WTC11 (cell line): ENCODE measurements around the gene CRYGN. TPM values are rescaled to one million over a fixed set of nuclear protein-coding genes. Genes with fewer than 3 reads are reported as not detected.

Source experiments
- ATAC-seq: fragments of 200-7000 bp; cut with Tn5 transposase; 2 replicates; pipeline ENCODE4 v1.10.0; 2021; ENCODE audit warnings: mild to moderate bottlenecking, moderate library complexity
- CTCF ChIA-PET: fragments of 300-600 bp; sonication (Branson Sonifier 250); formaldehyde crosslinking; loops from one replicate; lab custom pipeline; 2021; ENCODE audit warnings: antibody characterized with exemption; lab: Charles Lee
- POLR2A ChIA-PET: fragments of 350-600 bp; sonication (Branson Sonifier 250); formaldehyde crosslinking; loops from one replicate; lab custom pipeline; 2021; ENCODE audit warnings: antibody characterized with exemption; lab: Charles Lee
- DNase-seq: peaks from one replicate; pipeline ENCODE4 v3.0.0; 2021; ENCODE audit warnings: low spot score
- H3K27ac Mint-ChIP-seq: 2 replicates; pipeline ENCODE4 v1.8.0; 2021; ENCODE audit warnings: mixed read lengths
- H3K27me3 Mint-ChIP-seq: 2 replicates; pipeline ENCODE4 v1.8.0; 2021; ENCODE audit warnings: low read depth, mild to moderate bottlenecking, moderate library complexity, mixed read lengths
- H3K36me3 Mint-ChIP-seq: 2 replicates; pipeline ENCODE4 v1.8.0; 2021; ENCODE audit warnings: mixed read lengths
- H3K4me1 Mint-ChIP-seq: 2 replicates; pipeline ENCODE4 v1.8.0; 2022; ENCODE audit warnings: mixed read lengths
- H3K4me3 Mint-ChIP-seq: 2 replicates; pipeline ENCODE4 v1.8.0; 2021; ENCODE audit warnings: mild to moderate bottlenecking, moderate library complexity, mixed read lengths
- H3K9me3 Mint-ChIP-seq: 2 replicates; pipeline ENCODE4 v1.8.0; 2021; ENCODE audit warnings: mixed read lengths
- ATF6 ChIP-seq: sonication (generic); formaldehyde crosslinking; IDR thresholded peaks from 2 replicates; pipeline ENCODE4 v1.8.1; 2023; ENCODE audit warnings: mild to moderate bottlenecking, missing genetic modification reagents
- CREB1 ChIP-seq: sonication (generic); formaldehyde crosslinking; IDR thresholded peaks from 2 replicates; pipeline ENCODE4 v1.8.0; 2023; ENCODE audit warnings: mild to moderate bottlenecking, missing genetic modification reagents
- CTCF ChIP-seq: fragments of 200-600 bp; IDR thresholded peaks from 2 replicates; pipeline ENCODE4 v1.8.0; 2022; ENCODE audit warnings: antibody characterized with exemption
- E2F1 ChIP-seq: sonication (generic); formaldehyde crosslinking; IDR thresholded peaks from 2 replicates; pipeline ENCODE4 v1.8.0; 2022; ENCODE audit warnings: mild to moderate bottlenecking, missing genetic modification reagents
- EMX1 ChIP-seq: fragments of 250-450 bp; sonication (Bioruptor Pico); IDR thresholded peaks from 2 replicates; pipeline ENCODE4 v1.8.0; 2021; ENCODE audit warnings: mild to moderate bottlenecking
- ESRRA ChIP-seq: sonication (generic); formaldehyde crosslinking; IDR thresholded peaks from 2 replicates; pipeline ENCODE4 v1.8.1; 2022; ENCODE audit warnings: mild to moderate bottlenecking, missing genetic modification reagents, borderline replicate concordance
- ETV6 ChIP-seq: sonication (generic); formaldehyde crosslinking; IDR thresholded peaks from 2 replicates; pipeline ENCODE4 v1.8.1; 2022; ENCODE audit warnings: mild to moderate bottlenecking, missing genetic modification reagents
- FOXJ3 ChIP-seq: sonication (generic); formaldehyde crosslinking; IDR thresholded peaks from 2 replicates; pipeline ENCODE4 v1.9.0; 2021; ENCODE audit warnings: missing genetic modification reagents, mild to moderate bottlenecking, borderline replicate concordance
- MYBL2 ChIP-seq: sonication (generic); formaldehyde crosslinking; IDR thresholded peaks from 2 replicates; pipeline ENCODE4 v1.8.1; 2023; ENCODE audit warnings: mild to moderate bottlenecking, moderate library complexity, missing genetic modification reagents
- TEAD1 ChIP-seq: sonication (generic); formaldehyde crosslinking; IDR thresholded peaks from 2 replicates; pipeline ENCODE4 v1.8.0; 2022; ENCODE audit warnings: mild to moderate bottlenecking, missing genetic modification reagents
- ZBTB21 ChIP-seq: sonication (generic); formaldehyde crosslinking; IDR thresholded peaks from 2 replicates; pipeline ENCODE4 v1.8.1; 2023; ENCODE audit warnings: mild to moderate bottlenecking, missing genetic modification reagents, borderline replicate concordance
- total RNA-seq: library from RNA; stranded (reverse); gene quantifications from 3 replicates; pipeline ENCODE4 v1.2.3, GENCODE V29; 2021
- TF ChIP-seq, protein P1 (sequence below): fragments of 250-450 bp; sonication (Bioruptor Pico); conservative IDR thresholded peaks from 2 replicates; pipeline ENCODE4 v1.9.0; 2021; ENCODE audit warnings: mild to moderate bottlenecking
- TF ChIP-seq, protein P2 (sequence below): fragments of 250-450 bp; sonication (Bioruptor Pico); IDR thresholded peaks from 2 replicates; pipeline ENCODE4 v1.9.0; 2021; ENCODE audit warnings: mild to moderate bottlenecking
- TF ChIP-seq, protein P3 (sequence below): sonication (generic); formaldehyde crosslinking; IDR thresholded peaks from 2 replicates; pipeline ENCODE4 v1.8.1; 2023; ENCODE audit warnings: mild to moderate bottlenecking, missing genetic modification reagents, moderate library complexity
- TF ChIP-seq, protein P4 (sequence below): sonication (generic); formaldehyde crosslinking; IDR thresholded peaks from 2 replicates; pipeline ENCODE4 v1.8.0; 2022; ENCODE audit warnings: mild to moderate bottlenecking, missing genetic modification reagents
- TF ChIP-seq, protein P5 (sequence below): fragments of 250-450 bp; sonication (Bioruptor Pico); IDR thresholded peaks from 2 replicates; pipeline ENCODE4 v1.8.0; 2021; ENCODE audit warnings: mild to moderate bottlenecking

The CRYGN gene
- total RNA-seq, 1 experiment from 2014 or later, result 1.5 TPM

- TF ChIP-seq E2F1, result no peak
- TF ChIP-seq FOXJ3, result no peak
- TF ChIP-seq, protein P1, sequence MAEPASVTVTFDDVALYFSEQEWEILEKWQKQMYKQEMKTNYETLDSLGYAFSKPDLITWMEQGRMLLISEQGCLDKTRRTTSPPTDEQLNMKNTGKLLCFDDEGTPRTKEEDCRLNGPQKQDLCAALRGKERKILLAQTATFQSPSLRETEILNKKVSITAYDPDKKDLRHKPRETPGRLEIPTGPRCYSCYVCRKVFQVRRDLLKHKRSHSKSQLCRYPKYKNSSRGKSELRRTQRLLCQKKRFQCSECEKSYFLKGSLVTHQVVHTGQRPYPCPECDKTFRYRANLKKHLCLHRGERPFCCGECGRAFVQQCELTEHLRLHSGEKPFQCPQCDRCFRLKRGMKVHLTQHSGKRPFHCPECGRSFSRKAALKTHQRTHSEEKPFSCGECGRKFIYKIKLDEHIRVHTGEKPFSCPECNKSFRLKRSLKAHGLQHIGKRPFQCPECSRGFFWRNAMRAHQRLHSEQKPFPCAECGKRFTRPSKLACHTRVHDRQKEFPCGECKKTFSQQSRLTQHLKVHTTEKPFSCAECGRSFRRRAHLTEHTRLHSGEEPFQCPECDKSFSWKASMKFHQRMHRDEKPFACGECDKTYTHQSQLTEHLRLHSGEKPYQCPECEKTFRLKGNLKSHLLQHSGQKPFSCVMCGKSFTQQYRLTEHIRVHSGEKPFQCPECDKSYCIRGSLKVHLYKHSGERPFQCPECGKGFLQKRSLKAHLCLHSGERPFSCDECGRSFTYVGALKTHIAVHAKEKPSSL (CRISPR knock-in tag), result no peak
- TF ChIP-seq ETV6, result no peak
- TF ChIP-seq, protein P2, sequence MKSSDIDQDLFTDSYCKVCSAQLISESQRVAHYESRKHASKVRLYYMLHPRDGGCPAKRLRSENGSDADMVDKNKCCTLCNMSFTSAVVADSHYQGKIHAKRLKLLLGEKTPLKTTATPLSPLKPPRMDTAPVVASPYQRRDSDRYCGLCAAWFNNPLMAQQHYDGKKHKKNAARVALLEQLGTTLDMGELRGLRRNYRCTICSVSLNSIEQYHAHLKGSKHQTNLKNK (CRISPR knock-in tag), result no peak
Measured at GRCh38 chr7:151426904-151427704, 12.8 kb downstream of the CRYGN start (continued).

DNA sequence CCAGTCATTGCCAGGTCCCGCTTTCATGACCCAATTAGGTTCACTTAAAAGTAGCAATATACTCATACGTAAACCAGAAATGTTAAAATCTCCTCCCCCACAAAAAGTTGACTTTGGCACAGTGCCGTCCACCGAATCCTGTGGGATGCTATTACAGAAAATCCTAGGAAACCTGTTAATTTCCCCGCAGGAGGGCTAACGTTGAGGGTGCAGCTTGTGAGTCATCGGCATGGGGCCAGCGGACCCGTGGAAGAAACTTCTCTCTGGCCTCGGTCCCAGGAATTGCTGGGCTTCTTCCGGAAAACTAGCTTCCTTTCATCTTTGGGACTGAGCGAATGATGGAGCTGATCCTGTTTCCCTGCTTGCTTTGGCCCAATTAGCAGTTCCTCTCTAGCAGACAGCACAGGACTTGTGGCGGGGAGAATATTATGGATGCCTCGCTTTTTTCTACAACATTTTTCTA is 13.5 kb downstream of the CRYGN start:
- ChIA-PET CTCF (no interaction called here), POLR2A (no interaction called here)
- H3K4me1 Mint-ChIP-seq, result peaks cover 32% of the 10 kb centered on the region
- H3K4me3 Mint-ChIP-seq, result no peak overlapping the region
- no peak for TF ChIP-seq EMX1 (CRISPR knock-in tag)
- TF ChIP-seq, protein P3, sequence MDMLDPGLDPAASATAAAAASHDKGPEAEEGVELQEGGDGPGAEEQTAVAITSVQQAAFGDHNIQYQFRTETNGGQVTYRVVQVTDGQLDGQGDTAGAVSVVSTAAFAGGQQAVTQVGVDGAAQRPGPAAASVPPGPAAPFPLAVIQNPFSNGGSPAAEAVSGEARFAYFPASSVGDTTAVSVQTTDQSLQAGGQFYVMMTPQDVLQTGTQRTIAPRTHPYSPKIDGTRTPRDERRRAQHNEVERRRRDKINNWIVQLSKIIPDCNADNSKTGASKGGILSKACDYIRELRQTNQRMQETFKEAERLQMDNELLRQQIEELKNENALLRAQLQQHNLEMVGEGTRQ (CRISPR knock-in tag), result no peak
- TF ChIP-seq, protein P4, sequence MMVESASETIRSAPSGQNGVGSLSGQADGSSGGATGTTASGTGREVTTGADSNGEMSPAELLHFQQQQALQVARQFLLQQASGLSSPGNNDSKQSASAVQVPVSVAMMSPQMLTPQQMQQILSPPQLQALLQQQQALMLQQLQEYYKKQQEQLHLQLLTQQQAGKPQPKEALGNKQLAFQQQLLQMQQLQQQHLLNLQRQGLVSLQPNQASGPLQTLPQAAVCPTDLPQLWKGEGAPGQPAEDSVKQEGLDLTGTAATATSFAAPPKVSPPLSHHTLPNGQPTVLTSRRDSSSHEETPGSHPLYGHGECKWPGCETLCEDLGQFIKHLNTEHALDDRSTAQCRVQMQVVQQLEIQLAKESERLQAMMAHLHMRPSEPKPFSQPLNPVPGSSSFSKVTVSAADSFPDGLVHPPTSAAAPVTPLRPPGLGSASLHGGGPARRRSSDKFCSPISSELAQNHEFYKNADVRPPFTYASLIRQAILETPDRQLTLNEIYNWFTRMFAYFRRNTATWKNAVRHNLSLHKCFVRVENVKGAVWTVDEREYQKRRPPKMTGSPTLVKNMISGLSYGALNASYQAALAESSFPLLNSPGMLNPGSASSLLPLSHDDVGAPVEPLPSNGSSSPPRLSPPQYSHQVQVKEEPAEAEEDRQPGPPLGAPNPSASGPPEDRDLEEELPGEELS (CRISPR knock-in tag), result no peak
- no peak for TF ChIP-seq CREB1 (CRISPR knock-in tag)
- TF ChIP-seq, protein P5, sequence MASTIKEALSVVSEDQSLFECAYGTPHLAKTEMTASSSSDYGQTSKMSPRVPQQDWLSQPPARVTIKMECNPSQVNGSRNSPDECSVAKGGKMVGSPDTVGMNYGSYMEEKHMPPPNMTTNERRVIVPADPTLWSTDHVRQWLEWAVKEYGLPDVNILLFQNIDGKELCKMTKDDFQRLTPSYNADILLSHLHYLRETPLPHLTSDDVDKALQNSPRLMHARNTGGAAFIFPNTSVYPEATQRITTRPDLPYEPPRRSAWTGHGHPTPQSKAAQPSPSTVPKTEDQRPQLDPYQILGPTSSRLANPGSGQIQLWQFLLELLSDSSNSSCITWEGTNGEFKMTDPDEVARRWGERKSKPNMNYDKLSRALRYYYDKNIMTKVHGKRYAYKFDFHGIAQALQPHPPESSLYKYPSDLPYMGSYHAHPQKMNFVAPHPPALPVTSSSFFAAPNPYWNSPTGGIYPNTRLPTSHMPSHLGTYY (CRISPR knock-in tag), result no peak
- no peak for TF ChIP-seq TEAD1
- peaks cover 12% of the 10 kb centered on the region for H3K36me3 Mint-ChIP-seq
- H3K27ac Mint-ChIP-seq, result no peak overlapping the region
- peaks cover 21% of the 10 kb centered on the region for H3K27me3 Mint-ChIP-seq
- DNase-seq, result no peak
- no peak for ATAC-seq
- H3K9me3 Mint-ChIP-seq, result peaks cover 18% of the 10 kb centered on the region

DNA sequence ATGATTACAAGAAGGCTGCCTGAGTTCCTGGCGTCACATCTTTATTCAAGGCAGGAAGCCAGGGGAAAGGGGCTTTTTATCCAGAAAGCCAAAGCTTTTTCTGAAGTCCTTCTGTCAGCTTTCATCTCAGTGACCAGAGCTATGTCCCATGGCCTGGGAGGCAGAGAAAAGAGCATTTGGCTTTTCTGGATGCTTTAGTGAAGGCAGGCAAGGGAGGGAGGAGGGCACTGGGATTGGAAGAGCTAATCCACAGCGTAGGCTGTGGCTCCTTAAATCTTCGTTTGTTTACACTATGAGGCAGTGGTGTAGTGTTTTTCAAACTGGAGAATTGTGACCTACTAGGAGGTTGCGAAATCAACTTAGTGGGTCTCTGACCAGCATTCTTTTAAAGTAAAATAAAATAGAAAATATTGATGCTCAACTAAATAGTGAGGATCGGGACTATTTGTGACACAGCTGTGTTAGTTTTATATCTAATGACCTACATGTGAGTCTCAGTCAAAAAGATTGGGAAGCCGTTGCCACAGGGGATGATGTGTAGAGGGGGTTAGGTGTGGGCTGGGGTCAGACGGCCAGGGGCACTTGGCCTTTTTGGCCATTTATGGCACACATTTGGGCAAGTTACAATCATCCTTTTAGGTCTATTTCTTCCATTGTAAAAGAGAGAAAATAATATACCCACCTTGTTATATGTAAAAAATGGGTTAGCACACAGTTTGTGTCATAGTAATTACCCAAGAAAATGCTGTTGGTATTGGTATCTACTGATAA is 14.1 kb downstream of the CRYGN start:
- H3K27ac Mint-ChIP-seq, result no peak overlapping the region
- peaks cover 21% of the 10 kb centered on the region for H3K27me3 Mint-ChIP-seq
- H3K4me1 Mint-ChIP-seq, result peaks cover 32% of the 10 kb centered on the region
- H3K4me3 Mint-ChIP-seq, result no peak overlapping the region
- ChIA-PET POLR2A (no interaction called here), CTCF (no interaction called here)
- H3K36me3 Mint-ChIP-seq, result peaks cover 14% of the 10 kb centered on the region
- peaks cover 22% of the 10 kb centered on the region for H3K9me3 Mint-ChIP-seq
- DNase-seq, result no peak
- no peak for ATAC-seq
- no peak for TF ChIP-seq CTCF
- no peak for TF ChIP-seq EMX1 (CRISPR knock-in tag)
- no peak for TF ChIP-seq ESRRA (CRISPR knock-in tag)
- TF ChIP-seq ZBTB21, result no peak
- no peak for TF ChIP-seq ATF6 (CRISPR knock-in tag)
- no peak for TF ChIP-seq MYBL2 (CRISPR knock-in tag)
